ENCODE data around the gene CLIP3. TPM values are rescaled to one million over a fixed set of nuclear protein-coding genes. Genes with fewer than 3 reads are reported as not detected.

CLIP3 gene
- total and polyA plus RNA-seq, 11 donors: 1.3 to 8.0 (median 2.8) TPM

DNA sequence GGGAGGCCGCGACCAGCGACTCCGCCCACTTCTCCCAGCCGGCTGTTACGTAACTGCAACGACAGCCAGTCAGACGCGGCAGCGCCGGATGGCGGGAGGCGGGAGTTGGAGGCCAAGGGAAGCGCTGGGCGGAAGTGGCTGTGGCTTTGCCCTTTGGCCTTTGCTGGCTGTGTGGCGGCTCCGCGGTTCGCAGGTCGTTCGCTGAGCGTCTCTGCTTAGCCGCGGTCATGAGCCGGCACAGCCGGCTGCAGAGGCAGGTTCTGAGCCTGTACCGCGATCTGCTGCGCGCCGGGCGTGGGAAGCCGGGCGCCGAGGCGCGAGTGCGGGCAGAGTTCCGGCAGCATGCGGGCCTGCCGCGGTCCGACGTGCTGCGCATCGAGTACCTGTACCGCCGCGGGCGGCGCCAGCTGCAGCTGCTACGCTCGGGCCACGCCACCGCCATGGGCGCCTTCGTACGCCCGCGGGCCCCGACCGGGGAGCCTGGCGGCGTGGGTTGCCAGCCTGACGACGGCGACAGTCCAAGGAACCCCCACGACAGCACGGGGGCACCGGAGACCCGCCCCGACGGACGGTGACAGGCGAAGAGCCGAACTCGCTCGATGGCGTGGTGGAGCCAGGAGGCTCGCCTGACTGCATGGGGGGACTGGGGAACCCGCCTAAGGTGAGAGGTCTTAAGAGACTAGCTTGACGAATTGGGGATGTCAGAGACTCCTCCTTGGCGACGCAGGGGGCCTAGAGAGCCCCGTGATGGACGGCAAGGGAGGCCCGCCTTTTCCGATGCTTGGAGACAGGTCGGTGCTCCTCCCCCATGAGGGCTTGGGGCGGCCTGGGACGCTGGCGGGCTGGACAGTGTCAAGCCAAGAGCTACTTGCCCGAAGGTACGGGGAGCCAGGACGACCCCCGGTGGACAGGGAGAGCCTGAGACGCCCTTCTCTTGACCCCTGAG, 37.4 kb downstream of the CLIP3 start, which contains the start of gene SDHAF1:
Gene SDHAF1 (plus strand): TSS at position 141 of the 946 bp plus-strand sequence. CDS start 87 bp downstream, at position 228.
- WGBS, 4 donors: 0 to 1% (median 1%) methylated on average over 34 to 97 of the region's 97 CpGs

DNA sequence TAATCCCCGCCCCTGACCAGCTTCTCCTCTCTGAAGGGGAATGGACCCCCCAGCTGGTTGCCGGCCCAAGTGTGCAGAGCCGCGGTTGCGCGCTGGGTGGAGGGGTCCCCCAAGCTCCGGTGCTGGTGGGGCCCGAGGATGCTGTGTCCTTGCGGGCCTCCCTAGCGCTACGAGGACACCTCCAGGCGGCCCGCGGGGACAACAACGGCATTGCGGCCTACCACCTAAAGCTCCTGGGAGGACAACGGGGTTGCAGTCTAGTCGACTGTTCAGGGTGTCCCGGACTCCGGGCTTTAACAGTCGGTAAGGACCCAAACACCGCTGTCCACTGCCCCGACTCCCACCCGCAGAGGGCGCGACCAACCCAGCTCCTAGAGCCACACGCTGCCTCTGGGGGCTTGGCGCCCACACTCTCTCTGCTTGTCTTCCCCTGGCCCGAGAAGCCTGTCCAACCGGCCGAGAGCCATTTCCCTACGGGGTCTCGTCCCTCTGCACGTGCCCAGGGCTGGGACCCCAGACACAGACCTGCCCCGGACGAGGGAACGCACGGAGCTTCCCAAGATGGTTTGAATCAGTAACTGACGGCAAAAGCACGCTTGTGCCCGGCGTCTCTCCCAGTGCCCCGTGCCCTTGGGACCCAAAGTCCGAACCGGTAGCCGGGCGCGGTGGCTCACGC, 38.6 kb downstream of the CLIP3 start:
- WGBS, 4 donors: 34 to 37% (median 36%) methylated on average over 37 to 49 of the region's 49 CpGs

More for the DNA sequence above, 37.4 kb downstream of the CLIP3 start, which contains the start of gene SDHAF1:
- no peaks in the 10 kb centered on the region for H3K27me3 ChIP-seq
- intact Hi-C loops (cut with DNase I): loop anchor here in 6 of 10 donors (1.0 to 10.0 kb wide), 6 partner anchors 19 to 172 kb away; partner anchors contain the start of genes OVOL3 (in 3 of the 6), POLR2I (in 3 of the 6), THAP8 (in 3 of the 6) and WDR62 (in 3 of the 6)
- peak; percentile 95 to 98 (median 96) for ATAC-seq
- H3K9me3 ChIP-seq: no peaks in the 10 kb centered on the region
- peaks cover 0 to 21% (median 8%) of the 10 kb centered on the region in 9 donors for H3K36me3 ChIP-seq
- peak within 1 kb of the TSS; percentile 67 to 99 (median 90) for H3K4me3 ChIP-seq
- peak; percentile 97 to 98 (median 98) for DNase-seq
- peaks cover 4 to 43% (median 25%) of the 10 kb centered on the region in 12 donors for H3K4me1 ChIP-seq
- H3K27ac ChIP-seq: peak within 1 kb of the TSS in 11 of 12 donors; percentile 68 to 88 (median 83)
- TF ChIP-seq, protein P1, sequence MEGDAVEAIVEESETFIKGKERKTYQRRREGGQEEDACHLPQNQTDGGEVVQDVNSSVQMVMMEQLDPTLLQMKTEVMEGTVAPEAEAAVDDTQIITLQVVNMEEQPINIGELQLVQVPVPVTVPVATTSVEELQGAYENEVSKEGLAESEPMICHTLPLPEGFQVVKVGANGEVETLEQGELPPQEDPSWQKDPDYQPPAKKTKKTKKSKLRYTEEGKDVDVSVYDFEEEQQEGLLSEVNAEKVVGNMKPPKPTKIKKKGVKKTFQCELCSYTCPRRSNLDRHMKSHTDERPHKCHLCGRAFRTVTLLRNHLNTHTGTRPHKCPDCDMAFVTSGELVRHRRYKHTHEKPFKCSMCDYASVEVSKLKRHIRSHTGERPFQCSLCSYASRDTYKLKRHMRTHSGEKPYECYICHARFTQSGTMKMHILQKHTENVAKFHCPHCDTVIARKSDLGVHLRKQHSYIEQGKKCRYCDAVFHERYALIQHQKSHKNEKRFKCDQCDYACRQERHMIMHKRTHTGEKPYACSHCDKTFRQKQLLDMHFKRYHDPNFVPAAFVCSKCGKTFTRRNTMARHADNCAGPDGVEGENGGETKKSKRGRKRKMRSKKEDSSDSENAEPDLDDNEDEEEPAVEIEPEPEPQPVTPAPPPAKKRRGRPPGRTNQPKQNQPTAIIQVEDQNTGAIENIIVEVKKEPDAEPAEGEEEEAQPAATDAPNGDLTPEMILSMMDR (IDR thresholded peaks at IDR 0.05): peak in 1 of 12 donors; percentile 11
- TF ChIP-seq POLR2A (IDR thresholded peaks at IDR 0.05): peak in 1 of 2 donors; percentile 49

DNA sequence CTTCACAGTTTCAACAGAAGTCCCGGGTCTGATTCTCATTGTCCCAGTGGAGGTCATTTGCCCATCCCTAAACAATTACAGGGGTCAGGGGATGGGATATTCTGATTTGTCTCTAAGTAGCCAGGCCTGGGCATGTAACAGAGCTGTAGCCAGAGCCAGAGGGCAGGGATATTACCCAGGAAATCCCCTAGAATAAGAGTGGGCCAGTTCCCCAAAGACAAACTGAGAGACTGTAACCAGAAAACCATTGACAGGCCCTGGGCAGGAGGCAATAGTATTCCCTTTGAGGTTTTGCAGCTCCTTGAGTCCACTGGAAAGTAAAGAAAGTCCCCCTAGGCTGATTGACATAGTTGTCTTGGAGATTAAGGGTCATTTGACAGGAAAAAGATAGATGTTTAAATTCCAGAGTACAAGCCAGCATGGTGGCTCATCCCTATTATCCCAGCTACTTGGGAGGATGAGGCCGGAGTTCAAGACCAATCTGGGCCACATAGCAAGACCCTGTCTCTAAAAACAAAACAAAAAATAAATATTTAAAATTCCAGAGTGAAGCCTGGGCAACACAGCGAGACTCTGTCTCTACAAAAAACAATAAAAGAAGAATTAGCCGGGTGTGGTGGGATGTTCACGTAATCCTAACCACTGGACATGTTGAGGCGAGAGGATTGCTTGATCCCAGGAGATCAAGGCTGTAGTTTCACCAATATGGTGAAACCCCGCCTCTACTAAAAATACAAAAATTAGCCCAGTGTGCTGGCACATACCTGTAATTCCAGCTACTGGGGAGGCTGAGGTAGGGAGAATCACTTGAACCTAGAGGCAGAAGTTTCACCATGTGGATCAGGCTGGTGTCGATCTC, 39.5 kb downstream of the CLIP3 start:
- DNase-seq (no peak), ATAC-seq (no peak)
- TF ChIP-seq, protein P1 (IDR thresholded peaks at IDR 0.05): no peak
- no peak for TF ChIP-seq POLR2A (IDR thresholded peaks at IDR 0.05)
- no peak overlapping the region for H3K4me3 ChIP-seq
- H3K27me3 ChIP-seq: peaks cover 0 to 10% (median 0%) of the 10 kb centered on the region in 9 donors
- H3K9me3 ChIP-seq: peaks cover 0 to 7% (median 0%) of the 10 kb centered on the region in 12 donors
- intact Hi-C loops (cut with DNase I): loop anchor here in 2 of 10 donors (5.0 to 10.0 kb wide), 2 partner anchors 119 to 122 kb away; partner anchors contain the start of genes OVOL3 (in 2 of the 2), POLR2I (in 2 of the 2) and TBCB (in 1 of the 2)
- WGBS, 4 donors: 93 to 95% (median 94%) methylated on average over 8 of the region's 8 CpGs
- H3K4me1 ChIP-seq: peaks cover 4 to 31% (median 19%) of the 10 kb centered on the region in 12 donors
- peaks cover 0 to 10% (median 2%) of the 10 kb centered on the region in 9 donors for H3K36me3 ChIP-seq
- H3K27ac ChIP-seq: no peak overlapping the region

More for the DNA sequence above, 38.6 kb downstream of the CLIP3 start:
- Histone ChIP-seq H3K36me3 (peaks cover 0 to 18% (median 7%) of the 10 kb centered on the region in 9 donors), H3K27ac (peak overlapping the region in 8 of 12 donors; percentile 77 to 88 (median 86)), H3K27me3 (peaks cover 0 to under 1% (median 0%) of the 10 kb centered on the region in 9 donors), H3K4me1 (peaks cover 4 to 35% (median 21%) of the 10 kb centered on the region in 12 donors), H3K9me3 (peaks cover 0 to 2% (median 0%) of the 10 kb centered on the region in 12 donors), H3K4me3 (peak overlapping the region; percentile 67 to 99 (median 90))
- intact Hi-C loops (cut with DNase I): loop anchor here in 2 of 10 donors (5.0 to 10.0 kb wide), 2 partner anchors 118 to 121 kb away; partner anchors contain the start of genes OVOL3 (in 2 of the 2), POLR2I (in 2 of the 2) and TBCB (in 1 of the 2)
- TF ChIP-seq, protein P1 (IDR thresholded peaks at IDR 0.05): peak in 3 of 12 donors; percentile 9 to 34 (median 23)
- no peak for TF ChIP-seq POLR2A (IDR thresholded peaks at IDR 0.05)
- DNase-seq: peak in 2 of 5 donors; percentile 42 to 67
- ATAC-seq: peak in 3 of 4 donors; percentile 7 to 34 (median 25)

Measured in heart left ventricle (tissue), 16 donors.